Esophagus muscularis mucosa (tissue), 3 donors: ENCODE results near the gene KIF26B.

Experiments used
- POLR2A ChIP-seq: fragments of 450-650 bp; IDR thresholded peaks from one replicate; pipeline ENCODE4 v1.6.1; 2017; ENCODE audit warnings: antibody characterized with exemption, moderate library complexity, mild to moderate bottlenecking, low read depth
- TF ChIP-seq, protein P1 (sequence below), 3 experiments: fragments of 200-600 bp in 2 of 3; fragments of 450-650 bp in 1 of 3; sonication (generic) in 2 of 3; IDR thresholded peaks; one replicate each; pipeline ENCODE4 v1.5.1; 2017 to 2019; ENCODE audit warnings: antibody characterized with exemption in 3 of 3, mild to moderate bottlenecking in 2 of 3, moderate library complexity in 1 of 3

DNA sequence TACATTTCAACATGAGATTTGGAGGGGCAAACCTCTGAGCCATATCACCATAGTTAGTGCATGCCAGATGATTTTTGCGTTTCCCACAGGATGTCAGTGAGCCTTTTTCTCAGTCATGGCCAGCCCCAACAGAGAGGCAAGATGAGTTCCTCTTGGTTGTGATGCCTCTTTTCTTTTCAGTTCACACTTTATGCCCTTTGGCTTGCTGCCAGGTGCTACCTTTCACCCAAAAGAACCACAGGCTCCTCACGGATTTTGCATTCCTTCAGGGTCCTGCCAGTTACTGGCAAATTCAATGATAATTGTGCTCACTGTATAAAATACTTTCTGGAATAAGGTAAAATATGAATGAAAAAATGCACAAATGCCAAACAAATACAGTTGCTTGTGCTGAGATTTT, 411.3 kb downstream of the KIF26B start:
- TF ChIP-seq, protein P1, sequence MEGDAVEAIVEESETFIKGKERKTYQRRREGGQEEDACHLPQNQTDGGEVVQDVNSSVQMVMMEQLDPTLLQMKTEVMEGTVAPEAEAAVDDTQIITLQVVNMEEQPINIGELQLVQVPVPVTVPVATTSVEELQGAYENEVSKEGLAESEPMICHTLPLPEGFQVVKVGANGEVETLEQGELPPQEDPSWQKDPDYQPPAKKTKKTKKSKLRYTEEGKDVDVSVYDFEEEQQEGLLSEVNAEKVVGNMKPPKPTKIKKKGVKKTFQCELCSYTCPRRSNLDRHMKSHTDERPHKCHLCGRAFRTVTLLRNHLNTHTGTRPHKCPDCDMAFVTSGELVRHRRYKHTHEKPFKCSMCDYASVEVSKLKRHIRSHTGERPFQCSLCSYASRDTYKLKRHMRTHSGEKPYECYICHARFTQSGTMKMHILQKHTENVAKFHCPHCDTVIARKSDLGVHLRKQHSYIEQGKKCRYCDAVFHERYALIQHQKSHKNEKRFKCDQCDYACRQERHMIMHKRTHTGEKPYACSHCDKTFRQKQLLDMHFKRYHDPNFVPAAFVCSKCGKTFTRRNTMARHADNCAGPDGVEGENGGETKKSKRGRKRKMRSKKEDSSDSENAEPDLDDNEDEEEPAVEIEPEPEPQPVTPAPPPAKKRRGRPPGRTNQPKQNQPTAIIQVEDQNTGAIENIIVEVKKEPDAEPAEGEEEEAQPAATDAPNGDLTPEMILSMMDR (IDR thresholded peaks at IDR 0.05) = no peak
- no peak for TF ChIP-seq POLR2A
